Measurements from ENCODE around the gene TMEM60.
"Not testable (repeated sequence)": the region's sequence is repeated elsewhere in the genome, so short reads cannot be mapped to it uniquely, and the experiment has no call there.

TMEM60 gene, protein sequence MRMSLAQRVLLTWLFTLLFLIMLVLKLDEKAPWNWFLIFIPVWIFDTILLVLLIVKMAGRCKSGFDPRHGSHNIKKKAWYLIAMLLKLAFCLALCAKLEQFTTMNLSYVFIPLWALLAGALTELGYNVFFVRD
- 8.1 to 10.6 reads per million in 2 donors for total RNA-seq

GRCh38 chr7:77798394-77799077 lies at the start of gene TMEM60, which contains the start of gene PHTF2:
Gene TMEM60, minus strand, starts transcription at chr7:77798434. Its CDS starts 4,061 bp downstream, at chr7:77794373.
Gene PHTF2, plus strand, starts transcription at chr7:77798773.
- peak; percentile 82 for DNase-seq

DNA sequence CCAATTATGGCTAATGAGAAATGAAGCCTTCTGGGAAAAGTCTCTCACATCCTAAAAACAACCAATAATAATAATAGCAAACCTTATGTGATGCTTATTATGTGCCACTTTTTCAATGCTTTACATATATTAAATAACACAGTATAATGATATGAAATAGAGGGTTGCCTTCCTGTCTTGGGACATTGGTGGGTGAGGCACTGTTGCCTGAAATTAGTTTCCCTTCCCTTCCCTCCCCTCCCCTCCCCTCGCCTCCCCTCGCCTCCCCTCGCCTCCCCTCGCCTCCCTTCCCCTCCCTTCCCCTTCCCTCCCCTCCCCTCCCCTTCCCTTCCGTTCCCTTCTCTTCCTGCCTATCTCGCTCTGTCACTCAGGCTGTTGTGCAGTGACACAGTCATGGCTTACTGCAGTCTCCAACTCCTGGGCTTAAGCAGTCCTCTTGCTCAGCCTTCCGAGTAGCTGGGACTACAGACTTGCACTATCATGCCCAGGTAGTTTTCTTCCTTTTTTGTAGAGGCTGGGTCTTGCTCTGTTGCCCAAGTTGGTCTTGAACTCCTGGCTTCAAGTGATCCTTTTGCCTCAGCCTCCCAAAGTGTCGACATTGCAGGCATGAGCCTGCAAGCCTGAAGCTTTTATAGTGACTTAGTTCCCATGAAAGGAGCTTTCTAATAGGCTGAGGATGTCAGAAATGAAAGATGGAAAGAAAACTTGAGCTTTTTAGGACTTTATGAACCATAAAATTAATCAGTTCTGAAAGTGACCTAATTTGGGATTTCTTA lies 48.3 kb upstream of the TMEM60 start:
- DNase-seq, result no peak

DNA sequence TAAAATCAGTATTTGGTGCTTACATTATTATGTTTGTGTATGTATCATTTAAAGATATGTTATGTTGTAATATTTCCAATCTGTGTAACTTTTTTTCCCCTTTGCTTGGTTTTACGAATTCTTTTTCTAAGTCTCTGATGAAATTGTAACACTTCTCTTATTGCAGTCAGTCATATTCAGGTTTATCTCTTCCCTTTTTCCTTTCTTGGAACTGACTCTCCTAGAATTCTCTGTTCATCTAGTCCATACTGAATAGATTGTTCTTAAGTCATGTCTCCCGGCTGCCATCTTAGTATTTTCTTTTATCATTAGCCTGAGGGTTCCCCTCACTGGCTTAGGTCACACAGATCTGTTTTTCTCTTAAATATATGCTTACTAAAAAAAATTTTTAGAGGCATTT lies 45.0 kb upstream of the TMEM60 start:
- DNase-seq, result no peak

GRCh38 chr7:77839919-77840318 lies 41.7 kb upstream of the TMEM60 start:
- DNase-seq, result no peak

GRCh38 chr7:77838929-77839491 lies 40.8 kb upstream of the TMEM60 start:
- DNase-seq, result no peak

DNA sequence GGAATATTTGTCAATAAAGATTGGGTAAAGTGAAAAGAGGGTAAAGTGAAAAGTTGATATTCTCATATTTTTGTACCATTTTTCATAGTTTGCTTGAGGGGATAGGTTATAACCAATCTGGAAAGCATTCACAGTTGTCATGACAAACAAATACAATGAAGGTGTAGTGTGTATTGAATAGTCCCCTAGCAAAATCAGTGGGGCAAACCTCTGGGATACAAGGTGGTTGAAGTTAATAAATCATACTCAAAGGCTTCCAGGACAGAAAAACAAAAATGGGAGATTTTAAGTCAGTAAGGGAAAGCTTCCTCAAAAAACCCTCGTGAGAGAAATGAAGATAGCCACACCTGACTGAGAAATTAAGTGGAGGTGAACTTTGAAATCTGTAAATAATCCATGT lies 39.7 kb upstream of the TMEM60 start:
- no peak for DNase-seq

DNA sequence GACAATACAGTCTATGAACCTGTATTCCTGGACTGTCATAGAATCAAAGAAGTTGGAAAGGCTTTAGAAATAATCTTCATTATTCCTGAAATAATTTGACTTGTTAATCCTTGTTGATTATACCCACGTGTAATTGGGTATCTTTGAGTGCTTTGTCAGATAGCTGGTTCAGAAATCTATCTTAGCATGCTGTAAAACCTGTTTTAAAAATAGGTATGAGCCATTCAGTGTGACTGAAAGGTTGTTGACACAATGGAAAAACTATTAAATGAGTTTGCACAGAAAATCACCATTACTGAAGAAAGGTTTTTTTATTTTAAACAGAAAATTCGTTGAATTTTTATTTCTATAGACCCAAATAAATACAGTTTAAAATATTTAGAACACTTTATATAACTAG lies 39.0 kb upstream of the TMEM60 start:
- no peak for DNase-seq

DNA sequence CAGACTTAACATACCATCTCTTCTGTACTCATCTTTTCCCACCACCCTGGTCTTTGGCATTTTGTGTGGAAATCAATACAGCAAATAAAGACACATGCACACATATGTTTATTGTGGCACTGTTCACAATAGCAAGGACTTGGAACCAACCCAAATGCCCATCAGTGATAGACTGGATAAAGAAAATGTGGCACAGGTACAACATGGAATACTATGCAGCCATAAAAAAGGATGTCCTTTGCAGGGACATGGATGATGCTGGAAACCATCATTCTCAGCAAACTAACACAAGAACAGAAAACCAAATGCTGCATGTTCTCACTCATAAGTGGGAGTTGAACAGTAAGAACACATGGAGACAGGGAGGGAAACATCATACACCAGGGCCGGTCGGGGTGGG lies 38.2 kb upstream of the TMEM60 start:
- not testable (repeated sequence) for DNase-seq

DNA sequence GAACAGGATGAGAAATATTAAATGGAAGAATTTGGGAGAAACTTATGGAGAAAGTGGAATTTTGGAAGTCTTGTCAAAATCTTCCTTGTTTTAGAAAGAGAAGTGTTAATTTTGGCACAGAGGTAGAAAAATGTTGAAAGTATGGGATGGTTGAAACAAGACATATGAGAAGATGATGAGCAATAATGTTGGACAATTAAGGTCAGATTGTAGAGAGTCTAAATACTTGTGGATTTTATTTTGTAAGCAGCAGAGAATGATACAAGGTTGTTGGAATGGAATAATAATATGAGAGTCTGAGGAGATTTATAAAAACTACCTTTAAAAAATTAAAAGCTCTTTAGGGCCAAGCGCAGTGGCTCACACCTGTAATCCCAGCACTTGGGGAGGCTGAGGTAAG lies 34.9 kb upstream of the TMEM60 start:
- DNase-seq, result no peak

GRCh38 chr7:77831953-77832352 lies 33.7 kb upstream of the TMEM60 start:
- DNase-seq, result no peak

DNA sequence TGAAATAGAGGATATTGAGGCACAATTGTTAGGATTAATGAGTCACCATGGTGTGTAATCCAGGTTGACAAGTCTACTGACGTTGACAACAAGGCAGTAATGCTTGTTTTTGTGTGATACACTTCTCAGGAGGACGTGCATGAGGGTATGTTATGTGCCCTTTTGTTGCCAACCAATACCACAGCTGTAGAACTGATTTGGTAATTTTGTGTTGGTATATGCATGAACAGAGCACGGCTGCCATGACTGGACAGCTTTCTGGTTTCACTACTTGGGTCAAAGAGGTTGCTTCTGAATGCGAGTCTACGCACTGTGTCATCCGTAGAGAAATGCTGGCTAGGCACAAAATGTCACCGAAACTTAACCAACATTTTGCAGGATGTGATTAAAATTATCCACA lies 33.2 kb upstream of the TMEM60 start:
- no peak for DNase-seq

GRCh38 chr7:77830649-77831355 lies 32.6 kb upstream of the TMEM60 start:
- DNase-seq, result no peak

DNA sequence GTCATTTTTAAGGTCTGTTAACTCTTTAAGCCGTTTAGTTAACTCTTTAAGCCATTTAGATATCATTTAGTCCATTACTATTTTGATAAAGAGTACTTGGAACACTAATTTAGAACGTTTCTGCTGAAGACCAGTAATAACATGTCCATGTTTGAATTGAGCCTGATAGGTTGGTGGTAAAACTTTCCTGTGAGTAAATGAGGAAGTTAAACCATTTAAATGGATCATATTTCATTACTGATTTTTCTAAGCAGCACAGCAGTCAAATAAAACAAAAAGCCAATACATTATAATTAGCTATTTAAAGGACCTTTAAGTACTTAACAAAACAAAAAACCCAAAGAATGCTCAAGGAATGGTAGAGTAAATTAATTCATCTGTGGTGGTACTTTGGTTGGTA lies 29.8 kb upstream of the TMEM60 start:
- no peak for DNase-seq

DNA sequence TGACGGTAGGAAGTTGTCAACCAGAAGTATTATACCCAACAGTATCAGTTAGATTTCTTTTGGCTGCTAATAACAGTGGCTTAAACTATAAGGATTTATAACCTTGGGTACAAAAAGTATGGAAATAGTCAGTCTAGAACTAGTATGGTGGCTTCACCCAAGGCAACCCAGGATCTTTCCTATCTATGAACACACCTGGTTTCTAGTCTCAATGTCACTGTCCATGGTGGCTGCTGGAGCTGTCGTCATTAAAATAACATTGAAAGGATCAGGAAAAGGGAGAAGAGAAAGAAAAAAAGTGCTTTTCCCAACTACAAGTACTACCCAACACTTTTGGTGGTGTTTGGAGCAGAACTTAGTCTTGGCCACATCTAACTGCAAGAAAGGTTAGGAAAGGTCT lies 28.1 kb upstream of the TMEM60 start:
- no peak for DNase-seq

GRCh38 chr7:77825131-77825530 lies 26.9 kb upstream of the TMEM60 start:
- DNase-seq, result no peak

DNA sequence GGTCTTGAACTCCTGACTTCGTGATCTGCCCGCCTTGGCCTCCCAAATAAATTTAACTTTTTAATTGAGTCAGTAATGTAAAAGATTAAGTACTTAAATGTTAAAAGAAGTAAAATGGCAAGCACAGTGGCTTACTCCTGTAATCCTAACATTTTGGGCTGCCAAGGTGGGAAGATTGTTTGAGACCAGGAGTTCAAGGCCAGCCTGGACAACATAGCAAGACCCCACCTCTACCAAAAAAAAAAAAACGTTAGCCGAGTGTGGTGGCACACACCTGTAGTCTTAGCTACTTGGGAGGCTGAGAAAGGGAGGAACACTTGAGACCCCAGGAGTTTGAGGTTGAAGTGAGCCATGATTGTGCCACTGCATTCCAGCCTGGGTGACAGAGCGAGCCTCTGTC lies 26.4 kb upstream of the TMEM60 start:
- no peak for DNase-seq

- DNase-seq, result no peak
These were observed 25.6 kb upstream of the TMEM60 start for GRCh38 chr7:77823787-77824186.

DNA sequence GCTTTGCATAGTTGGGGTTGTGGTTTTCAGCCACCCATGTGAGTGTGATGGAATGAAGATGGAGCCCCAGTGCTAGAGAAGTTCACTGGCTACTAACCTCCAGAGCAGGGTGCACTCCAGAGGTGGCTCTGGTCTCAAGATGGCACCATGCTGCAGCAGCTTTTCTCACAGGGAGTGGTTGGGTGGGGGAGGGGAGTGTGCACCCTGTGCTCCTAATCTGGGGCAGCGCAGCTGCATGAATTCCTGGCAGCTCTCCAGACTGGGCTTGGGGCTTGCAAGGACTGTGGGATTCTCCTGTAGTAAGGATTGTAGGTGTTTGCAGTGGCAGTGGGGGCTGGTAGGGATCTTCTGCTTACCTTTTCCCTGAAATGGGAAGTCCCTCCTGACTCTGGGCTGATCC lies 24.0 kb upstream of the TMEM60 start:
- no peak for DNase-seq

- no peak for DNase-seq
These were observed 22.7 kb upstream of the TMEM60 start for GRCh38 chr7:77820967-77821366.

- DNase-seq, result no peak
These were observed 20.8 kb upstream of the TMEM60 start for GRCh38 chr7:77819021-77819420.

GRCh38 chr7:77813180-77813579 lies 14.9 kb upstream of the TMEM60 start:
- DNase-seq, result no peak

DNA sequence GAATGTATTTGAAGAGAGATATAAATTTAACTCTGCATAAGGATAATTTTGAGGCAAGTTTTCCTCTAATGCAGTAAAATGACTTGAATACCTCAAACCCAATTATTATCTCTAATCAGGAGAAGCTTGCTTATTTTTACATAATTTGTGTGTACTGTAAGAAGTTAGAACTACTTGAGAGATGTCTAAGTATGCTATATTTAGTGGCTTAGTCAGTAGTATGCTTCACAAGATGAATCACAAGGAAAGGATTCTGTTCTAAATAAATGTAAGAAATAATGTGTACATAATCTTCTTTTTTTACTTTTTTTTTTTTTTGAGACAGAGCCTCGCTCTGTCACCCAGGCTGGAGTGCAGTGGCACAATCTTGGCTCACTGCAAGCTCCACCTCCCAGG lies 14.1 kb upstream of the TMEM60 start:
- no peak for DNase-seq
